HEK293T (cell line): ENCODE data around the gene DLG2.

ENCODE experiments used
- CTCF ChIA-PET: fragments of 350-600 bp; formaldehyde crosslinking; extraction: SDS; loops from one replicate; lab custom pipeline; 2021; ENCODE audit warnings: antibody characterized with exemption, inconsistent platforms; lab: Yijun Ruan, JAX
- POLR2A ChIA-PET: fragments of 350-600 bp; formaldehyde crosslinking; extraction: SDS; loops from one replicate; lab custom pipeline; 2020; ENCODE audit warnings: antibody characterized with exemption, inconsistent platforms; lab: Yijun Ruan, JAX
- DNase-seq: peaks from one replicate; pipeline ENCODE4 v3.0.0; 2012; ENCODE audit warnings: mixed read lengths; ENCODE audit errors: extremely low spot score
- ARNT ChIP-seq: fragments of 450-650 bp; IDR thresholded peaks from 2 replicates; pipeline ENCODE4 v1.6.1; 2017; ENCODE audit warnings: mild to moderate bottlenecking
- BHLHE40 ChIP-seq: fragments of 450-650 bp; IDR thresholded peaks from 2 replicates; pipeline ENCODE4 v1.6.1; 2016; ENCODE audit warnings: mild to moderate bottlenecking, moderate library complexity, borderline replicate concordance
- CTBP1 ChIP-seq: fragments of 450-650 bp; IDR thresholded peaks from 2 replicates; pipeline ENCODE4 v1.6.1; 2016; ENCODE audit warnings: borderline replicate concordance
- ELF4 ChIP-seq: fragments of 450-650 bp; IDR thresholded peaks from 2 replicates; pipeline ENCODE4 v1.6.1; 2017; ENCODE audit warnings: antibody characterized with exemption
- FOXA1 ChIP-seq: fragments of 450-650 bp; IDR thresholded peaks from 2 replicates; pipeline ENCODE4 v1.6.1; 2016; ENCODE audit warnings: mild to moderate bottlenecking
- FOXK2 ChIP-seq: fragments of 450-650 bp; IDR thresholded peaks from 2 replicates; pipeline ENCODE4 v1.6.1; 2016; ENCODE audit warnings: mild to moderate bottlenecking
- FOXM1 ChIP-seq: fragments of 450-650 bp; IDR thresholded peaks from 2 replicates; pipeline ENCODE4 v1.6.1; 2017; ENCODE audit warnings: mild to moderate bottlenecking, borderline replicate concordance
- HDGF ChIP-seq: fragments of 450-650 bp; IDR thresholded peaks from 2 replicates; pipeline ENCODE4 v1.6.1; 2017; ENCODE audit warnings: antibody characterized with exemption, borderline replicate concordance
- L3MBTL2 ChIP-seq: fragments of 450-650 bp; conservative IDR thresholded peaks from 2 replicates; pipeline ENCODE4 v1.6.1; 2016; ENCODE audit warnings: mild to moderate bottlenecking
- LEF1 ChIP-seq: fragments of 450-650 bp; IDR thresholded peaks from 2 replicates; pipeline ENCODE4 v1.6.1; 2017; ENCODE audit warnings: mild to moderate bottlenecking, borderline replicate concordance
- NFRKB ChIP-seq: fragments of 450-650 bp; IDR thresholded peaks from 2 replicates; pipeline ENCODE4 v1.6.1; 2016; ENCODE audit warnings: mild to moderate bottlenecking, moderate library complexity
- PKNOX1 ChIP-seq: fragments of 450-650 bp; IDR thresholded peaks from 2 replicates; pipeline ENCODE4 v1.6.1; 2016
- SP1 ChIP-seq: fragments of 450-650 bp; IDR thresholded peaks from 2 replicates; pipeline ENCODE4 v1.6.1; 2017
- SUZ12 ChIP-seq: fragments of 450-650 bp; IDR thresholded peaks from 2 replicates; pipeline ENCODE4 v1.6.1; 2016; ENCODE audit warnings: mild to moderate bottlenecking
- TARDBP ChIP-seq: fragments of 450-650 bp; IDR thresholded peaks from 2 replicates; pipeline ENCODE4 v1.6.1; 2016
- ZNF384 ChIP-seq: fragments of 450-650 bp; IDR thresholded peaks from 2 replicates; pipeline ENCODE4 v1.6.1; 2016

The DLG2 gene

DNA sequence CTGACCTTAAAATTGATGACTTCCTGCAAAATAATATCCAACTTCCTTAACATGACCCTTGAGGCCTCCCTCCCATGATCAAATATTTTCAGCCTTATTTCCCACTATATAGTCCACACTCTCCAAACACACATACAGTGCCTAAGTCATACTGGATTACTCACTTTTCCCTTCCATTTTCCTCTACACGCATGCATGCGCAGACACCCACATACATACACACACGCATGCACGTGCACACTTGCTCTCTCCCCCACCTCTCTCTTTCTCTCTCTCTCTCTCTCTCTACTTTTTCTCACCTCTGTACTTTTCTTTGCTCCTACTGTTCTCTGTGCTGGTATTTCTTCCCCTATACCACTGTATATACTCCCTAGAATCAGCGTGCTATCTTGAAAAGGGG lies 28.1 kb downstream of the DLG2 start:
- no peak for DNase-seq
- CTCF ChIA-PET, result no interaction called here
- POLR2A ChIA-PET, result interaction anchor here (0.7 kb wide), 1 partner anchor 17 kb away, joined by 3 read pairs; no protein-coding TSS in a partner anchor
- TF ChIP-seq LEF1 (no peak), L3MBTL2 (no peak), ARNT (no peak), BHLHE40 (no peak)

- ChIA-PET POLR2A (no interaction called here), CTCF (no interaction called here)
- no peak for DNase-seq
- TF ChIP-seq NFRKB, result no peak
Observed at GRCh38 chr11:85596886-85597285, 30.3 kb downstream of the DLG2 start.

- ChIA-PET POLR2A (no interaction called here), CTCF (interaction anchor here (0.7 kb wide), 2 partner anchors 262 to 864 kb away, joined by 3 to 4 read pairs; no protein-coding TSS in a partner anchor)
- DNase-seq, result peak; percentile 31
- TF ChIP-seq CTBP1 (no peak), L3MBTL2 (no peak), ZNF384 (peak; percentile 89)
Observed at GRCh38 chr11:85595285-85595884, 31.8 kb downstream of the DLG2 start.

DNA sequence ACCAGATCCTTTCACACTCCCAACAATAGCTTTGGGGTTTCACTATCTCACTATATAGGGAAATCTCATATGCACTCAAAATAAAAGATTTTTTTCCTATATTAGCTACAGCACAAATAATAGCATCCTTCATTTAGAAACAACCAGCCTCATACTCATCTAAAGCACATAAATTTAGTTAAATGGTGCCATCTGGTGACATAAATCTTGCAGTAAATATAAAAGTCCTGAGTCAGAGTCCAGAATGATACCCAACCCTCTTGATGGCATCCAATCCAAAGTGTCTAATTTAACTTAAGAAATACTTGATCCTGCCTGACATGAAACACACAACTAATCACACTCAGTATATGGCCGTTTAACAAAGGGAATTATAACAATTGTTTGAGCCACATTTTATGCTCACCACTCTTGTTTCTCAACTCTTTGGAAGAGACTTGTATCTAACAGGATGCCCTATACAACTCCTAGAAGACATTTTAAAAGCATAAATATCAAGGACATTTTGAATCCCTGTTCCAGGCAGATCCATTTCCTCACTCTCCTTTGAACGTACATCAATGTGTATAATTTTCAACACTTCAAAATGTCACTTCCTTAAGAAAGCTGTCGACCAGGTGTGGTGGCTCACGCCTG lies 36.2 kb downstream of the DLG2 start:
- no peak for DNase-seq
- CTCF ChIA-PET, result interaction anchor here (0.8 to 1.6 kb wide), 3 partner anchors 127 to 1033 kb away, joined by 3 read pairs; no protein-coding TSS in a partner anchor
- POLR2A ChIA-PET, result no interaction called here
- TF ChIP-seq NFRKB, result no peak
- TF ChIP-seq SP1, result no peak
- no peak for TF ChIP-seq FOXK2
- no peak for TF ChIP-seq PKNOX1
- no peak for TF ChIP-seq ZNF384
- no peak for TF ChIP-seq SUZ12
- TF ChIP-seq FOXA1, result no peak
- TF ChIP-seq BHLHE40, result no peak
- TF ChIP-seq CTBP1, result no peak
- TF ChIP-seq TARDBP, result no peak
- TF ChIP-seq ELF4, result no peak
- TF ChIP-seq LEF1, result no peak
- no peak for TF ChIP-seq L3MBTL2
- TF ChIP-seq HDGF, result no peak

DNA sequence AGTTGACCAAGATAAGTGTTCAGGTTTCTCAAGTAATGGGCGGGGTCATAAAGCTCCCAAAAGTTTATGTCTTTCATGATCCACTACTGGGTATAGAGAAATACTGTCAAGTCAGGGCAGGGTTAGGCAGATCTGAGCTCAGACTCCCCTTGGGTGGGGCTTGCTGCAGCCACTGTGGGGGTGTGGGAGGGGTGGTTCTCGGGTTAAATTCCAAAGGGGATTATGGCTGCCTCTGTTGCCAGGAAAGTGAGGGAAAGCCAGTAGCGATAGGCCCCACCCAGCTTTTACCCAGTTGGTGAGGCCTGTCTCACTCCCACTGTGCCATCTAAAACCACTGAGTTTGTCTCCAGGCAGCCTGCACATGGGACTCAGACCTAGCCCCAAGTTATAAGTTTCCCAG lies 37.8 kb downstream of the DLG2 start:
- POLR2A ChIA-PET, result no interaction called here
- no peak for DNase-seq
- CTCF ChIA-PET, result no interaction called here
- TF ChIP-seq LEF1, result no peak
- no peak for TF ChIP-seq FOXA1
- TF ChIP-seq FOXM1, result no peak
- TF ChIP-seq BHLHE40, result no peak
- no peak for TF ChIP-seq NFRKB
- no peak for TF ChIP-seq ZNF384
- TF ChIP-seq CTBP1, result no peak
- no peak for TF ChIP-seq FOXK2
- no peak for TF ChIP-seq ARNT
- TF ChIP-seq SUZ12, result no peak
- no peak for TF ChIP-seq HDGF
- no peak for TF ChIP-seq ELF4
- no peak for TF ChIP-seq L3MBTL2

DNA sequence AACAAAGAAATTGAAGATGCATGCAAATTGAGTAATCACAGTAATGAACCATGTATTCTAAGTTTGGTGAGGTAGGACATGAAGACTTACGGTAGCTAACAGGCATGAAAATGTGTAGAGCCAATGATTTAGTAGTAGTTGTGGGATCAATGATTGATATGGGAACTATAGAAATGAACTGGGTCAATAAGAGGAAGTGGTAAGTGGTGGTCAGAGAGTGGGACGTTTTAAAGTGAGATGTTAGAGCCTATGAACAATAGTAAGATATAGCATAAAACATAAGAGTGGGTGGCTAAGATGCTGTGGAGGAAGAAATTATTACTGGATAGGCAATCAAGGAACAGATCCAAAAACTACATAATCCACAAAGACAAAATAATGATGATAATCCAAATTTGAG lies 45.0 kb downstream of the DLG2 start:
- CTCF ChIA-PET, result no interaction called here
- POLR2A ChIA-PET, result no interaction called here
- no peak for TF ChIP-seq SP1
- TF ChIP-seq SUZ12, result no peak
- no peak for TF ChIP-seq FOXM1
- TF ChIP-seq FOXA1, result no peak
- no peak for TF ChIP-seq BHLHE40
- TF ChIP-seq ELF4, result no peak
- TF ChIP-seq PKNOX1, result no peak
- TF ChIP-seq HDGF, result no peak
- TF ChIP-seq NFRKB, result no peak
- DNase-seq, result no peak

DNA sequence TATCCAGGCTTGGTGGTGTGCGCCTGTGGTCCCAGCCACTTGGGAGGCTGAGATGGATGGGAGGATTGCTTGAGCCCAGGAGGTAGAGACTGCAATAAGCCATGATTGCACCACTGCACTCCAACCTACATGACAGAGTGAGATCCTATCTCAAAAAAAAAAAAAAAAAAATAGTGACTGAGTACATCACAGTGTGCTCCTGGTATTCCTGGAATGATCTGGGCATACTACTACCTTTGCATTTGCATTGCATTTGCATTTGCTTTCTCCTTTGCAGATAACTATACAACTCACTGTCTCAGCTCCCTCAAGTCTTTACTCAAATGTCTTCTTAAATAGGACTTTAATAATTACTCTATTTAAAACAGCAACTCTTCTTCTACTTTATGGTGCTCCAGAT lies 51.8 kb downstream of the DLG2 start:
- ChIA-PET CTCF (no interaction called here), POLR2A (no interaction called here)
- no peak for DNase-seq
- TF ChIP-seq LEF1 (no peak), BHLHE40 (no peak), TARDBP (no peak), ELF4 (no peak), ARNT (no peak), NFRKB (no peak), L3MBTL2 (no peak), ZNF384 (no peak), FOXA1 (no peak), SUZ12 (no peak), FOXK2 (no peak), PKNOX1 (no peak), SP1 (no peak), CTBP1 (no peak), FOXM1 (no peak), HDGF (no peak)
